KMS-11 (cell line): ENCODE results near the gene ADCY3.

Experiments
- H2AFZ ChIP-seq: fragments of 200-600 bp; sonication (generic); 2 replicates; pipeline ENCODE4 v1.6.1; 2016; ENCODE audit warnings: antibody characterized with exemption, mixed run types, low read depth
- H3K27ac ChIP-seq: fragments of 200-600 bp; sonication (generic); 2 replicates; pipeline ENCODE4 v1.6.1; 2016; ENCODE audit warnings: mild to moderate bottlenecking, mixed run types
- H3K27me3 ChIP-seq: fragments of 200-600 bp; sonication (generic); 2 replicates; pipeline ENCODE4 v1.6.1; 2017; ENCODE audit warnings: mild to moderate bottlenecking, low read depth, mixed run types, moderate library complexity; ENCODE audit not compliant: insufficient read depth
- H3K36me3 ChIP-seq: fragments of 200-600 bp; sonication (generic); 2 replicates; pipeline ENCODE4 v1.6.1; 2017; ENCODE audit warnings: mild to moderate bottlenecking, mixed run types; ENCODE audit not compliant: insufficient read depth
- H3K4me1 ChIP-seq: fragments of 200-600 bp; sonication (generic); 2 replicates; pipeline ENCODE4 v1.6.1; 2016; ENCODE audit warnings: mild to moderate bottlenecking, low read depth, mixed run types; ENCODE audit not compliant: poor library complexity, severe bottlenecking
- H3K4me2 ChIP-seq: fragments of 200-600 bp; sonication (generic); 2 replicates; pipeline ENCODE4 v1.7.0; 2016; ENCODE audit warnings: mild to moderate bottlenecking, mixed run types
- H3K4me3 ChIP-seq: fragments of 200-600 bp; sonication (generic); IDR thresholded peaks from 2 replicates; pipeline ENCODE4 v1.6.1; 2017; ENCODE audit warnings: low read depth, low read length, mixed read lengths; ENCODE audit not compliant: insufficient read depth
- H3K79me2 ChIP-seq: fragments of 200-600 bp; sonication (generic); 2 replicates; pipeline ENCODE4 v1.6.1; 2016; ENCODE audit warnings: low read depth, mixed run types; ENCODE audit not compliant: insufficient read depth
- H3K9ac ChIP-seq: fragments of 200-600 bp; sonication (generic); 2 replicates; pipeline ENCODE4 v1.6.1; 2016; ENCODE audit warnings: mild to moderate bottlenecking, mixed run types
- H4K20me1 ChIP-seq: fragments of 200-600 bp; sonication (generic); 2 replicates; pipeline ENCODE4 v1.6.1; 2016; ENCODE audit warnings: mild to moderate bottlenecking, mixed run types; ENCODE audit not compliant: insufficient read depth
- CTCF ChIP-seq: fragments of 200-600 bp; sonication (generic); conservative IDR thresholded peaks from 2 replicates; pipeline ENCODE4 v1.6.1; 2017; ENCODE audit warnings: low read depth, mild to moderate bottlenecking, antibody characterized with exemption, low read length, moderate library complexity, mixed read lengths

Gene ADCY3

GRCh38 chr2:24858996-24859395, 61.0 kb downstream of the ADCY3 start:
- no peak overlapping the region for H2AFZ ChIP-seq
- no peak overlapping the region for H3K4me2 ChIP-seq
- no peak overlapping the region for H3K4me3 ChIP-seq
- no peak overlapping the region for H3K27ac ChIP-seq
- no peaks in the 10 kb centered on the region for H4K20me1 ChIP-seq
- H3K79me2 ChIP-seq = no peaks in the 10 kb centered on the region; the same call in 1 of the 2 replicates
- no peak overlapping the region for H3K9ac ChIP-seq
- no peaks in the 10 kb centered on the region for H3K36me3 ChIP-seq
- no peaks in the 10 kb centered on the region for H3K27me3 ChIP-seq
- no peak for TF ChIP-seq CTCF
- no peaks in the 10 kb centered on the region for H3K4me1 ChIP-seq

GRCh38 chr2:24857746-24858145, 62.3 kb downstream of the ADCY3 start:
- H3K4me2 ChIP-seq = no peak overlapping the region
- no peak for TF ChIP-seq CTCF
- H3K4me1 ChIP-seq = no peaks in the 10 kb centered on the region
- no peak overlapping the region for H2AFZ ChIP-seq
- no peak overlapping the region for H3K9ac ChIP-seq
- H3K4me3 ChIP-seq = no peak overlapping the region
- H3K79me2 ChIP-seq = no peaks in the 10 kb centered on the region; the same call in 1 of the 2 replicates
- no peaks in the 10 kb centered on the region for H3K36me3 ChIP-seq
- H3K27me3 ChIP-seq = no peaks in the 10 kb centered on the region
- no peaks in the 10 kb centered on the region for H4K20me1 ChIP-seq
- H3K27ac ChIP-seq = no peak overlapping the region

GRCh38 chr2:24856791-24857211, 63.2 kb downstream of the ADCY3 start:
- H3K27ac ChIP-seq = no peak overlapping the region
- H3K4me2 ChIP-seq = no peak overlapping the region
- no peaks in the 10 kb centered on the region for H3K27me3 ChIP-seq
- H3K36me3 ChIP-seq = no peaks in the 10 kb centered on the region
- no peaks in the 10 kb centered on the region; the same call in 1 of the 2 replicates for H3K79me2 ChIP-seq
- no peaks in the 10 kb centered on the region for H4K20me1 ChIP-seq
- H3K9ac ChIP-seq = no peak overlapping the region
- no peak overlapping the region for H2AFZ ChIP-seq
- H3K4me3 ChIP-seq = no peak overlapping the region
- no peaks in the 10 kb centered on the region for H3K4me1 ChIP-seq
- TF ChIP-seq CTCF = no peak

- H4K20me1 ChIP-seq = no peaks in the 10 kb centered on the region
- no peaks in the 10 kb centered on the region; the same call in 1 of the 2 replicates for H3K79me2 ChIP-seq
- H3K9ac ChIP-seq = no peak overlapping the region
- H2AFZ ChIP-seq = no peak overlapping the region
- no peak overlapping the region for H3K4me2 ChIP-seq
- no peaks in the 10 kb centered on the region for H3K36me3 ChIP-seq
- no peak for TF ChIP-seq CTCF
- no peaks in the 10 kb centered on the region for H3K27me3 ChIP-seq
- H3K4me1 ChIP-seq = no peaks in the 10 kb centered on the region
- no peak overlapping the region for H3K27ac ChIP-seq
- no peak overlapping the region for H3K4me3 ChIP-seq
Measured at GRCh38 chr2:24855726-24856125, 64.3 kb downstream of the ADCY3 start.
